Activated CD8-positive, alpha-beta memory T cell treated with anti-CD3 and anti-CD28 coated beads, Interleukin-2, amount 10 ng/mL, durations not matched to agents 7 days and 5 days (primary cell): ENCODE measurements around the gene TBK1. TPM values are rescaled to one million over a fixed set of nuclear protein-coding genes. Genes with fewer than 3 reads are reported as not detected.
A peak's percentile ranks its signal among the peaks of the same experiment; 100 is the strongest.

ENCODE experiments used
- ATAC-seq: fragments of 150-1000 bp; cut with Tn5 transposase; one replicate; pipeline ENCODE4 v1.10.0; 2021; ENCODE audit warnings: moderate library complexity
- CTCF ChIA-PET: fragments of 350-600 bp; sonication (Branson Sonifier 250); formaldehyde crosslinking; loops from one replicate; lab custom pipeline; 2021; ENCODE audit warnings: antibody characterized with exemption; lab: Charles Lee
- DNase-seq: peaks from one replicate; pipeline ENCODE4 v3.0.0-alpha.2; 2020
- H3K27ac Mint-ChIP-seq: one replicate; pipeline ENCODE4 v1.8.0; 2021; ENCODE audit warnings: mild to moderate bottlenecking, mixed read lengths
- H3K27me3 Mint-ChIP-seq: one replicate; pipeline ENCODE4 v1.8.0; 2021; ENCODE audit warnings: mixed read lengths
- H3K36me3 Mint-ChIP-seq: one replicate; pipeline ENCODE4 v1.8.0; 2021; ENCODE audit warnings: mild to moderate bottlenecking, mixed read lengths
- H3K4me1 Mint-ChIP-seq: one replicate; pipeline ENCODE4 v1.8.0; 2021; ENCODE audit warnings: mixed read lengths
- H3K4me3 Mint-ChIP-seq: one replicate; pipeline ENCODE4 v1.8.0; 2021; ENCODE audit warnings: mild to moderate bottlenecking, moderate library complexity, mixed read lengths
- H3K9me3 Mint-ChIP-seq: one replicate; pipeline ENCODE4 v1.8.0; 2022; ENCODE audit warnings: low read depth, mixed read lengths
- total RNA-seq, 2 experiments: library from RNA; stranded (reverse); gene quantifications; one replicate each; pipeline ENCODE4 v1.2.3, GENCODE V29; 2021

Gene TBK1
- total RNA-seq, 2 experiments from 2014 or later: 37.3 to 40.4 TPM

DNA sequence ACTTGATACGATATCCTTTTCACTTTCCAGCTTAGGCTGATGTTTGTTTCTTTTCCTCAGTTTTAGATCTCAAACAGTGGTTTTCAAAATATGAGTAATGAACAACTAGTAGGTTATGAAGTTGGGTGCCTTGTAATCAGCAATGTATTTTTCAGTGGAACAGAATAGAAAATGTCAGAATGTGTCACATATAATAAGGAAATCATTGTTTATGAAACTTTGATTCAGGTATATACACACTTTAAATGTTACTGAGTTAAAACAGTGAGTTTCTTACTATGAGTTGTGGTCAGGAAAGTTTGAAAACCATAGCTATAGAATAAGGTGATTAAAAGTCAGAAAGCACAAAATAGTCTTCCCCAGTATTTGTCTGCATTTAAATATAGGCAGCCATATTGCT lies 39.8 kb downstream of the TBK1 start:
- Mint-ChIP-seq H3K4me3 (peak overlapping the region; percentile 14), H3K4me1 (peaks cover 20% of the 10 kb centered on the region)
- CTCF ChIA-PET: interaction anchor here (1.1 kb wide), 1 partner anchor 12 kb away, joined by 3 read pairs; no protein-coding TSS in a partner anchor

DNA sequence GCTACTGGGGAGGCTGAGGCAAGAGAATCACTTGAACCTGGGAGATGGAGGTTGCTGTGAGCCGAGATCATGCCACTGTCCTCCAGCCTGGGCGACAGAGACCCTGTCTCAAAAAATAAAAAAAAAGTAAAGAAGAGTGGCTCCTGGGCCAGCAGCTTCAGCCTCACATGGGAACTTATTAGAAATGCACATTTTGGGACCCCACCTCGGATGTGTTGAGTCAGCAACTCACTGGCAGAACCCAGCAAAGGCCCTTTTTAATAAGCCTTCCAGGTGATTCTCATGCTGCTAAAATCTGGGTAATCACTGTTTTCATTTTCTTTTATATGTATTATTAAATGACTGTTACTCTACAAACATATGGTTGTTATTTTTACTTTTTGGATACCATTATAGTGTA lies 41.6 kb downstream of the TBK1 start:
- ATAC-seq: no peak
- no peaks in the 10 kb centered on the region for H3K27me3 Mint-ChIP-seq
- CTCF ChIA-PET: no interaction called here
- H3K4me1 Mint-ChIP-seq: peaks cover 18% of the 10 kb centered on the region
- H3K36me3 Mint-ChIP-seq: peaks cover 57% of the 10 kb centered on the region
- no peak overlapping the region for H3K4me3 Mint-ChIP-seq
- H3K27ac Mint-ChIP-seq: no peak overlapping the region
- no peak for DNase-seq
- no peaks in the 10 kb centered on the region for H3K9me3 Mint-ChIP-seq

More for the DNA sequence above, 39.8 kb downstream of the TBK1 start:
- Mint-ChIP-seq H3K36me3 (peaks cover 48% of the 10 kb centered on the region), H3K27ac (peak overlapping the region; percentile 73), H3K9me3 (no peaks in the 10 kb centered on the region), H3K27me3 (no peaks in the 10 kb centered on the region)
- DNase-seq: no peak
- no peak for ATAC-seq

DNA sequence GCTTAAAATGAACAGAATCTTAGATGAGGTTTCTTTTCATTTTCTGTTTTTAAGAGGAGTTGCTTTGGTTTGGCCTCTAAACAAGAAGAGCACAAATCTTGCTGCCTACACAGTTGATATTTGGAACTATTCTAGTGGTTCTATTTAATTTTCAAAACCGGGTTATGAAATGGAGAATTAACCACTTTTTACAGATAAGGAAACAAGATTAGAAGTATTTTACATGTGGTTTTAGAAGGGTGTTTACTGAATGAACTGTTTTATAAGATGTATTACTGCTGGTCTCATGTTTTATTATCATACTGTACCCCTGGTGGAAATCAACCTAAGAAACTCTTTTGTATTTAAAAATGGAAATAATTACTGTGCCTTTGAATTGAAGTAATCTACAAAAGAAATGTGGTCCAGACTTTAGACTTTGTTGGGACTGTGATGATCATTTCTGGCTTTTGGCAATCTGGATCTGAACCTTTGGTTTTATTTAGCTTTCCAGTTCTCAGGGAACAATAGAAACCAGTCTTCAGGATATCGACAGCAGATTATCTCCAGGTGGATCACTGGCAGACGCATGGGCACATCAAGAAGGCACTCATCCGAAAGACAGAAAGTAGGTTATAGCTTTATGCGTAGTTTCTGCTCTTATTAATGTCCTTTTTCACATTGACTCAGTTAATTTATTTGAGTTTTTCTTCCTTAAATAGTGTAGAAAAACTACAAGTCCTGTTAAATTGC lies 43.2 kb downstream of the TBK1 start:
- DNase-seq (no peak), ATAC-seq (no peak)
- CTCF ChIA-PET: interaction anchor here (1.0 kb wide), 1 partner anchor 55 kb away, joined by 3 read pairs; no protein-coding TSS in a partner anchor
- no peaks in the 10 kb centered on the region for H3K9me3 Mint-ChIP-seq
- H3K27ac Mint-ChIP-seq: peak overlapping the region; percentile 19
- peaks cover 53% of the 10 kb centered on the region for H3K36me3 Mint-ChIP-seq
- peaks cover 11% of the 10 kb centered on the region for H3K4me1 Mint-ChIP-seq
- H3K4me3 Mint-ChIP-seq: no peak overlapping the region
- no peaks in the 10 kb centered on the region for H3K27me3 Mint-ChIP-seq

DNA sequence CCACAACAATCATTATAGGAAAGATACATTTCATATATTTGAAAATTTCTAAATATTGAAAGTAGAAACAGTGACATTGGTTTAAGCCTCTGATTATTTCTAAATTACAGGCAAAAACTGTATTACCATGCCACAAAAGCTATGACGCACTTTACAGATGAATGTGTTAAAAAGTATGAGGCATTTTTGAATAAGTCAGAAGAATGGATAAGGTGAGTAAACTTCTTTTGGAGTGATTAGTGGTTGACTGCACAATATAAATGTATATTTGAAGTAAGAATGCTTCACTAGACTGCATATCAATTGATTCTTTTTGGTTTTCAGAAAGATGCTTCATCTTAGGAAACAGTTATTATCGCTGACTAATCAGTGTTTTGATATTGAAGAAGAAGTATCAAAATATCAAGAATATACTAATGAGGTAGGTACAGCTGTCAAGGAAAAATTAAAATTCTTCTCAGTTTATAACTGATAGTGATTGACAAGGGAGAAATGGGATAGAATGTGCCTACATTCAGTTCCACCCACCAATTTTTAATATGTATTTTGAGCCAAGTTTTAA lies 45.0 kb downstream of the TBK1 start:
- no peak overlapping the region for H3K4me3 Mint-ChIP-seq

DNA sequence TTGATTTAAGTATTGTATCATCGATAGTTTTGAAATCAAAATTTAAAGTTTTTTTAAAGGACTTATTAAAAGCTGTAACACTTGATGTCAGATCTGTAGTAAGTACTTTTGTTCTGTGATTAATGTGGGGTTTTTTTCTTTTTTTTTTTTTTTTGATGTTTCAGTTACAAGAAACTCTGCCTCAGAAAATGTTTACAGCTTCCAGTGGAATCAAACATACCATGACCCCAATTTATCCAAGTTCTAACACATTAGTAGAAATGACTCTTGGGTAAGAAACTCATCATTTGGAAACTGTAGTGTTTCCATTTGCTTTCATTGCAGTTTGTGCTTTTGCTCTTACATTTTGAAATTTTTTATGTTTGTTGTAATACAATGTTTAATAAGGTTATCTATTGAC lies 45.6 kb downstream of the TBK1 start:
- DNase-seq: no peak
- H3K4me1 Mint-ChIP-seq: peaks cover 9% of the 10 kb centered on the region
- no peak overlapping the region for H3K4me3 Mint-ChIP-seq
- ATAC-seq: no peak
- H3K27me3 Mint-ChIP-seq: no peaks in the 10 kb centered on the region
- no peak overlapping the region for H3K27ac Mint-ChIP-seq
- no peaks in the 10 kb centered on the region for H3K9me3 Mint-ChIP-seq
- CTCF ChIA-PET: no interaction called here
- H3K36me3 Mint-ChIP-seq: peaks cover 52% of the 10 kb centered on the region

More for the DNA sequence above, 45.0 kb downstream of the TBK1 start:
- Mint-ChIP-seq H3K36me3 (peaks cover 51% of the 10 kb centered on the region), H3K27me3 (no peaks in the 10 kb centered on the region), H3K9me3 (no peaks in the 10 kb centered on the region), H3K4me1 (peaks cover 8% of the 10 kb centered on the region), H3K27ac (no peak overlapping the region)
- DNase-seq: no peak
- CTCF ChIA-PET: no interaction called here
- ATAC-seq: no peak

DNA sequence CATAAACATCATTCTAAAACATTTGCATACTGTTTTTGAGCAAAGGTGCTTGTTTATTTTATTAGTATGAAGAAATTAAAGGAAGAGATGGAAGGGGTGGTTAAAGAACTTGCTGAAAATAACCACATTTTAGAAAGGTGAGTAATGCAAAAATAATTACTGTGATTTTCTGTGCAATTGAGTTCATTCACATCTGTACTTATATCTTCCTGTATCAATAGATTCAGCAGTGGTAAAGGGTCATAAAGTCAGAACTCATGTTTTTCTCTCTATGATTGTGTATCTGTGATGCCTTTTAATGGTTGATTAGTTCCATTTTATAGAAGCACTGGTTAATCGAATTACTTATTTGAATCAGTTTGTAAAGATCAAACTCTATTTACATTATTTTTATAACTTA lies 46.0 kb downstream of the TBK1 start:
- DNase-seq: no peak
- H3K27me3 Mint-ChIP-seq: no peaks in the 10 kb centered on the region
- no peaks in the 10 kb centered on the region for H3K9me3 Mint-ChIP-seq
- peaks cover 11% of the 10 kb centered on the region for H3K4me1 Mint-ChIP-seq
- ATAC-seq: no peak
- H3K27ac Mint-ChIP-seq: no peak overlapping the region
- CTCF ChIA-PET: no interaction called here
- H3K36me3 Mint-ChIP-seq: peaks cover 55% of the 10 kb centered on the region
- H3K4me3 Mint-ChIP-seq: no peak overlapping the region

DNA sequence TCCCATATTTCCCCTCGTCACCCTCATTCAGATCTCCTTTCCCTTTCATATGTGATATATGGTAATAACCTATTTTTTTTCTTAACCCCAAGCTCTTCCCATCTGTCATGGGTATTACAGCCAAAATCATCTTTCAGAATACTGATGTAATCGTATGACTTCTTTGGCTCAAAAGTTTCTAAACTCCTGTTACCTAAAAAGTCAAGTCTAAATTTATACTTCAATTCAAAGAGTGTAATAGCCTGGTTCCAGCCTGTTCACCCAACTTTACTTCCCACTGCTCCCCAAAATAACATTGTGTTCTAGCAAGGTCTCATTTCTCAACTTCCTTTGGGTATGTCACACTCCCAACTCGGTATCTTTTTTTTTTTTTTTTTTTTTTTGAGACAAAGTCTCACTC lies 48.5 kb downstream of the TBK1 start:
- ATAC-seq: no peak
- peaks cover 47% of the 10 kb centered on the region for H3K36me3 Mint-ChIP-seq
- H3K27ac Mint-ChIP-seq: no peak overlapping the region
- DNase-seq: no peak
- peaks cover 4% of the 10 kb centered on the region for H3K4me1 Mint-ChIP-seq
- no peaks in the 10 kb centered on the region for H3K27me3 Mint-ChIP-seq
- CTCF ChIA-PET: no interaction called here
- no peak overlapping the region for H3K4me3 Mint-ChIP-seq
- H3K9me3 Mint-ChIP-seq: no peaks in the 10 kb centered on the region

DNA sequence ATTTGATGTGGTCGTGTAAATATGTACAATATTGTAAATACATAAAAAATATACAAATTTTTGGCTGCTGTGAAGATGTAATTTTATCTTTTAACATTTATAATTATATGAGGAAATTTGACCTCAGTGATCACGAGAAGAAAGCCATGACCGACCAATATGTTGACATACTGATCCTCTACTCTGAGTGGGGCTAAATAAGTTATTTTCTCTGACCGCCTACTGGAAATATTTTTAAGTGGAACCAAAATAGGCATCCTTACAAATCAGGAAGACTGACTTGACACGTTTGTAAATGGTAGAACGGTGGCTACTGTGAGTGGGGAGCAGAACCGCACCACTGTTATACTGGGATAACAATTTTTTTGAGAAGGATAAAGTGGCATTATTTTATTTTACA lies 49.6 kb downstream of the TBK1 start:
- CTCF ChIA-PET: no interaction called here
- DNase-seq: no peak
- Mint-ChIP-seq H3K4me1 (peaks cover 3% of the 10 kb centered on the region), H3K27ac (no peak overlapping the region), H3K4me3 (no peak overlapping the region), H3K27me3 (no peaks in the 10 kb centered on the region), H3K9me3 (no peaks in the 10 kb centered on the region), H3K36me3 (peaks cover 42% of the 10 kb centered on the region)
- ATAC-seq: no peak

DNA sequence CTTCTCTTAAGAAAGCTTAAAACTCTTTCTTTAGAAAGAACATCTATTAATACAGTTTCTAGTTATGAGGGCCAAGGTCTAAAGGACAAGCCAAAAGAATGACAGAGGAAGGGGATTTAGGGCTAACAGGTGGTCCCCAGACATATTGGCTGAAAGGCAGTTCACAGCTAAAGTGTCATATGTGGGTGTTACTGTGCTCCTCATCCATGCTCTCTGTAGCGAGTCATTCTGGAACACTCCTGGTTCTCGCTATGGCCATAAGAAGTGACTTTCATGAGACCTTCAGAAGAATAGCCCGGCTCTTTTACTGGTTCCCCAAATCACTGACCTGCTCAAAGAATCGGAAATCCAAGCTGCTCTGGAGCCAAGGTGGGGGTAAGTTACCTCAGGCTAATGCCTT lies 55.0 kb downstream of the TBK1 start:
- no peak overlapping the region for H3K4me3 Mint-ChIP-seq
- peaks cover 4% of the 10 kb centered on the region for H3K36me3 Mint-ChIP-seq
- ATAC-seq (no peak), DNase-seq (no peak)
- H3K27me3 Mint-ChIP-seq: peaks cover 3% of the 10 kb centered on the region
- H3K9me3 Mint-ChIP-seq: no peaks in the 10 kb centered on the region
- peaks cover 3% of the 10 kb centered on the region for H3K4me1 Mint-ChIP-seq
- no peak overlapping the region for H3K27ac Mint-ChIP-seq
- CTCF ChIA-PET: no interaction called here

DNA sequence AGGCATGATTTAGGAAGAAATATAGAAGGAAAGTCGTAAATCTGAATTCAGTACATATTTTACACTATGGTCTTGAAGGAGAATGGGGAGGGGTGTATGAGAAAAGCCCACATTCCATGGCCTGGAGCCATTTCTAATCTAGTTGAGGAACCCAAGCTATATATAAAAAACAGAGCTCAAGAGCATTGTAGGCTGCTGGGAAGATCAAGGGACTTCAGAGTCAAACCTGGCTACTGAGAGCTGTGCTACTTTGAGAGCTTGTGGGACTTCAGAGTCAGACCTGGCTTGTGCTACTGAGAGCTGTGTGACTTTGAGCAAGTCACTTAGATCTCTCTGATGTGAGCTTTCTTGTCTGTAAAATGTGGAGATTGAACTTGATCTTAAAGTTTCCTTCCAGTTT lies 58.7 kb downstream of the TBK1 start:
- CTCF ChIA-PET: no interaction called here
- no peak for ATAC-seq
- no peaks in the 10 kb centered on the region for H3K4me1 Mint-ChIP-seq
- H3K9me3 Mint-ChIP-seq: no peaks in the 10 kb centered on the region
- no peak overlapping the region for H3K4me3 Mint-ChIP-seq
- H3K27ac Mint-ChIP-seq: no peak overlapping the region
- DNase-seq: no peak
- H3K27me3 Mint-ChIP-seq: peaks cover 3% of the 10 kb centered on the region
- no peaks in the 10 kb centered on the region for H3K36me3 Mint-ChIP-seq

DNA sequence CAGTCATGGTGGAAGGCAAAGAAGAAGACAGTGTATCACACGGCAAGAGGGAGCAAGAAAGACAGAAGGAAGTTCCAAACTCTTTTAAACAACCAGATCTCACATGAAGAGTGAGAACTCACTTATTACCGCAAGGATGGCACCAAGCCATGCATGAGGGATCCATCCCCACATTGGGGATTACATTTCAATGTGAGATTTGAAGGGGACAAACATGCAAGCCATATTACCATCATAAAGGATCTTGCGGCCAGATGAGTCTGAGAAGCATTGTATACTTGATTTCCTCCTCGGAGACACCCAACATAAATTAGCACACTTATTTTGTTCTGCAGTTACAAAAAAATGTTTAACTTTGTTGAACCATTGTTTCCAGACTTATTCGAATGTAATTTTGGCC lies 66.5 kb downstream of the TBK1 start:
- ATAC-seq (no peak), DNase-seq (no peak)
- Mint-ChIP-seq H3K36me3 (peaks cover 2% of the 10 kb centered on the region), H3K4me1 (peaks cover 8% of the 10 kb centered on the region), H3K9me3 (no peaks in the 10 kb centered on the region), H3K27ac (no peak overlapping the region), H3K4me3 (no peak overlapping the region), H3K27me3 (peaks cover 8% of the 10 kb centered on the region)
- CTCF ChIA-PET: interaction anchor here (1.1 kb wide), 1 partner anchor 14 kb away, joined by 3 read pairs; no protein-coding TSS in a partner anchor

DNA sequence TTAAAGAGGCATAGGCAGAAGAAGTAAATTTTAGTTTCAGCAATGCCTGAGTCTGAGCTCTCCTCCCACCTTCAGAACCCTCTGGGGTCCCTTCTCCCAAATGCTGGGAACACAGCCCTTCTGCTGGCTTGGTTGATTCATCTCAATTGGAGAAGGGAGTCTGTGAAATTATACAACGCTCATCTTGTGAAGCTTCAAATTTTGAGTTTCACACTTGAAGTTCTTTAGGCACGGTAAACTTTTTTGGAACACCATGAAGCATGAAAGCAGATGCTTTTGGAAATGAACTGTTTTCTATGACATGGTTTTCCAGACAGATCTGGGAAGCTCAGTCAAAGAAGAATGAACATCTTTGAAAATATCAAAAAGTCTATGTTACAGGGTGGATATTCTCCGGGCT lies 69.9 kb downstream of the TBK1 start:
- CTCF ChIA-PET: interaction anchor here (1.5 kb wide), 1 partner anchor 28 kb away, joined by 4 read pairs; no protein-coding TSS in a partner anchor
- Mint-ChIP-seq H3K9me3 (no peaks in the 10 kb centered on the region), H3K36me3 (peaks cover 2% of the 10 kb centered on the region), H3K4me3 (no peak overlapping the region), H3K27ac (no peak overlapping the region), H3K27me3 (peaks cover 8% of the 10 kb centered on the region), H3K4me1 (peaks cover 8% of the 10 kb centered on the region)
- ATAC-seq (no peak), DNase-seq (no peak)

DNA sequence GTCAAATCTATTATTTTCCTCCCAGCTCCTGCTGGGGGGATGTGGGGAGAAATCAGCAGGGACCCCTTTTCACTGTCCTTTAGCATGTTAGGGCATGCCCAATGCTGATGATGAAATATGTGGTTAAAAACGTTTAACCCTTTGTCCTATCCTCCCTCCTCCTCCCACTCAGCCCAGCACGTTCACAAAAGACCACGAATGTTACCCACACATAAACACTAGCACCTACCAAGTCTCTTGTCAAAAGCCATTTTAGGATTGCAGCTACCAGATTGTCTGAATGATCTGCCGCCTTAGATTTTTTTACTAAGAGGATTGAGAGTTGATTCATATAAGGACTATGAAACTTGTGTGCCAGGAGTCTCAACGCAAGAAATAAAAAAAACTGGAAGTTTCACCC lies 70.4 kb downstream of the TBK1 start:
- H3K9me3 Mint-ChIP-seq: no peaks in the 10 kb centered on the region
- no peak overlapping the region for H3K4me3 Mint-ChIP-seq
- no peak for DNase-seq
- peaks cover 8% of the 10 kb centered on the region for H3K4me1 Mint-ChIP-seq
- ATAC-seq: no peak
- peaks cover 8% of the 10 kb centered on the region for H3K27me3 Mint-ChIP-seq
- peaks cover 2% of the 10 kb centered on the region for H3K36me3 Mint-ChIP-seq
- CTCF ChIA-PET: no interaction called here
- H3K27ac Mint-ChIP-seq: peak overlapping the region; percentile 14

DNA sequence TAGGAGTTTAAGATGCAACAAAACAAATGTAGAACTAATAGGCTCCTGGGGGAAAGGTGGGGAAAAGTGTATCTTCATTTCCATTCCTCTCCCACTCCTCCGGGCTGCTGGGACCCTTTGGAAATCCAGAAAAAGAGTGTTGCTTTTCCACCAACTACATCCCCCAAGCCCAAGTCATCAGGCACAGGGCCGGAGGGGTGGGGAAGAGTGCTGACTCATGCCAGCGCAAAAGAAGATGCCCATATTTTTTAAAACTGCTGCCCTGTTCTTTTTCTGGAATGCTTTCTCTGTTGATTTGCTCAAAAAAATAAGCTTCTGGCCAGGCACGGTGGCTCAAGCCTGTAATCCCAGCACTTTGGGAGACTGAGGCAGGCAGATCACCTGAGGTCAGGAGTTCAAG lies 70.9 kb downstream of the TBK1 start:
- Mint-ChIP-seq H3K27me3 (peaks cover 8% of the 10 kb centered on the region), H3K4me3 (no peak overlapping the region), H3K4me1 (peaks cover 8% of the 10 kb centered on the region), H3K36me3 (peaks cover 2% of the 10 kb centered on the region), H3K9me3 (no peaks in the 10 kb centered on the region), H3K27ac (no peak overlapping the region)
- ATAC-seq: no peak
- no peak for DNase-seq
- CTCF ChIA-PET: interaction anchor here (1.7 kb wide), 1 partner anchor 27 kb away, joined by 8 read pairs; no protein-coding TSS in a partner anchor
